ENCODE results near the gene GPR156.
A peak's percentile ranks its signal among the peaks of the same experiment; 100 is the strongest.
"Not testable (repeated sequence)": the region's sequence is repeated elsewhere in the genome, so short reads cannot be mapped to it uniquely, and the experiment has no call there.

The GPR156 gene

DNA sequence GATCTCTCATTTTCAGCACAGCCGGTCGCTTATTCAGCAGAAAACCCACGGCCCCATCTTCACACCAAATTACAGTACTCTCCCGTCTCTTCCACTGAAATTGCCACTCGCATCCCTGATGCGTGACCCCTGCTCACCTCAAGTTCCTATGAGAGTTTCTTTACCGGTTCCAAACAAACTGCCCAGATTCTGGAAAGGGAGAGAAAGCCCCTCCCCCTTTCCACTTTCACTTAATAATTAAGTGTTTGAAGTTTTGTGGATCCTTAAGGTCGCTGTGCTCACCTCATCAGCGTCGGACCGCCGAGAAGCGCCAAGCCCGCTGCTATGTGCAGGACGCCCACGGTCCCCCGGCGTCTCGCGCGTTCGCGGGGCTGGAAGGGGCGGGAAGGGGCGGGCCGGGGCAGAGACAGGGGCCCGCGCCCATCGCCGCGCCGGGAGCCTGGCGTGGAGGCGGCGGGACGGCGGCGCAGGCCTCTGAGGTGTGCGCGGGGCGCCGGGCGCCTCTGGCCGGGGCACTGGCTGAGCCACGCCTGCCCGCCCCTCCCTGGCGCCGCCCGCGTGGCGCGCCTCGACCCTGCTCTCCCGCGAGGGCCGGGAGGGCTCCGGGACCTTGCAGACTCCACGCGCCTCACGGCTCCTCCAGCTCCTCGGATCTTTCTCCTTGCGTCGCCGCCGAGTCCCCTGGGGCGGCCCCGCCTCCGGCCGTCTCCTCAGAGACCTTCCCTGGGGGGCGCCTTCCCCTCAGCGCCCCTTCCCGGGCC is at the start of gene GPR156:
GPR156 (minus strand) TSS at position 476 of the 761 bp plus-strand sequence. CDS start 41,124 bp downstream, outside the sequence.
- DNase-seq (ENCODE audit: low read depth in 2 of 2), result peak in 1 of 2 donors; percentile 1

DNA sequence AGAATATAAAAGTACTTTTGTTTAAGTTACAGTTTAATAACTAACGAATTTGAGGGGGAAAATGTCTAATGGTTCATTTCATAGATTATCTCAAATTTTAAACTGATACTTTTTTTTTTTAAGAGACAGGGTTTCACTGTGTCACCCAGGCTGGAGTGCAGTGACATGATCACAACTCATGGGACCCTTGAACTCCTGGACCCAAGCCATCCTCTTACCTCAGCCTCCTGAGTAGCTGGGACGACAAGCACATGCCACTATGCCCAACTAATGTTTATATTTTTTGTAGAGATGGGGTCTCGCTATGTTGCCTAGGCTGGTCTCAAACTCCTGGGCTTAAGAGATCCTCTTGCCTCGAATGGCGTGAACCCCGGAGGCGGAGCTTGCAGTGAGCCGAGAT is 47.6 kb upstream of the GPR156 start:
- DNase-seq (ENCODE audit: low read depth in 2 of 2), result no peak

DNA sequence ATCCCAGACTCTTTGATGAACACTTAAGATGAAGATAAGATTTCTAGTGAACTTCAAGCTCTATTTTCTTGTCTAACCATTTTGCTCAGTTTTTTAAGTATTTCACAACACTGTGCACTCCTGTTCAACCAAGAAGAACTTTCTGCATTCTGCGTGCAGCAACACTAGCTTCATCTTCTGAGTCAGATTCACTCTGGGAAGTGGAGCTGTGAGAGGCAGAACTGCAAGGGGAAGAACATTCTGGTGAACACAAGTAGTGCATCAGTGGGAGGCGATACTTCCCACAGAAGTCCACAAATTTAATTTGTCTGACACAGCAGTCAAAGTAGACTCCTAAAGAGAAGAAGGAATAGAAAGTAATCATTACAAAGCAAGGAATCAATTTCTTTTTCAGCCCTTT is 46.1 kb upstream of the GPR156 start:
- DNase-seq (ENCODE audit: low read depth in 2 of 2), result no peak

DNA sequence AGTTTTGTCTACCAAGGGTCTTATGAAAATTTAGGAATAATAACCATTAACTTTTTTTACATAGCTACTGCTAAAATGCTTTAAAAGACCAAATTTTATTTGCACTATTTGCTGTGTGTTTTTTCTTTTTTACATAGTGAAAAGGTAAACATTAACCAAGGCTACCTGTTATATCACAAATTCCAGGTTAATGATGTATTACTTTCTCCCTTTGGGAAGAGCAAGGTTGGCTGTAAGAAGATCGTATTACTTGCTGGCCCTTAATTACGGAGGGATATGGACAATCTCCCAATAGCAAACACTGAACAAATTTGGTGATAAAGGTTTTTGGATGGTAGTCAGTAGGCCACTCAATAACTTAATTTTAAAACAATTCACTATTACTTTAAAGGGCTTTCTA is 41.8 kb upstream of the GPR156 start:
- DNase-seq (ENCODE audit: low read depth in 2 of 2), result no peak

DNA sequence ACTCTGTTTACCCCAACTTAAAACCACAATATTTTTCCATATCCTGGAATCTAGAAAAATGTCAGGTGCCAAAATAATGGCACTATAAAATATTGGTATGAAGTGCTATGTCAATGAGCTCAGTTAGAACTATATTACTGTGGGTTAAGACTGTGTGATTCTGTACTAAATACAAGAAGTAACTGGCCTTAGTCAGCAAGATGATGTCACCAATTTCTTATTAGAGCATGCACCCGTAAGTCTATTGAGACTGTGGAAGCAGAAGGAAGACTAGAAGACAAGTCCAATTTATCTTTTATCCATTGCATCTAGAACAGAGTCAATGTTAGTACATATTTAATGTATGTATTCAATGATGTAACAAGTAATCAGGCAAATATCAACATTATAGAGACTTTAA is 39.2 kb upstream of the GPR156 start:
- no peak for DNase-seq (ENCODE audit: low read depth in 2 of 2)

DNA sequence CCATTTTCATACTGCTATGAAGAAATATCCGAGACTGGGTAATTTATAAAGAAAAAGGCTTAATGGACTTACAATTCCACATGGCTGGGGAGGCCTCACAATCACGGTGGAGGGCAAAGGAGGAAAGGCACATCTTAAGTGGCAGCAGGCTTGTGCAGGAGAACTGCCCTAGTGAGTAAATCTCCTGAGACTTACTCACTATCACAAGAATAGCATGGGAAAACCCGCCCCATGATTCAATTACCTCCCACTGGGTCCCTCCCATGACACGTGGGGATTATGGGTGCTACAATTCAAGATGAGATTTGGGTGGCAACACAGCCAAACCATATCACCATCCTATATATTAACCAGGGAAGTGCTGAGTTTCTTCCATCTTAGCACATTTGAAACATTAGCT is 38.7 kb upstream of the GPR156 start:
- DNase-seq (ENCODE audit: low read depth in 2 of 2), result peak in 1 of 2 donors; percentile 14

DNA sequence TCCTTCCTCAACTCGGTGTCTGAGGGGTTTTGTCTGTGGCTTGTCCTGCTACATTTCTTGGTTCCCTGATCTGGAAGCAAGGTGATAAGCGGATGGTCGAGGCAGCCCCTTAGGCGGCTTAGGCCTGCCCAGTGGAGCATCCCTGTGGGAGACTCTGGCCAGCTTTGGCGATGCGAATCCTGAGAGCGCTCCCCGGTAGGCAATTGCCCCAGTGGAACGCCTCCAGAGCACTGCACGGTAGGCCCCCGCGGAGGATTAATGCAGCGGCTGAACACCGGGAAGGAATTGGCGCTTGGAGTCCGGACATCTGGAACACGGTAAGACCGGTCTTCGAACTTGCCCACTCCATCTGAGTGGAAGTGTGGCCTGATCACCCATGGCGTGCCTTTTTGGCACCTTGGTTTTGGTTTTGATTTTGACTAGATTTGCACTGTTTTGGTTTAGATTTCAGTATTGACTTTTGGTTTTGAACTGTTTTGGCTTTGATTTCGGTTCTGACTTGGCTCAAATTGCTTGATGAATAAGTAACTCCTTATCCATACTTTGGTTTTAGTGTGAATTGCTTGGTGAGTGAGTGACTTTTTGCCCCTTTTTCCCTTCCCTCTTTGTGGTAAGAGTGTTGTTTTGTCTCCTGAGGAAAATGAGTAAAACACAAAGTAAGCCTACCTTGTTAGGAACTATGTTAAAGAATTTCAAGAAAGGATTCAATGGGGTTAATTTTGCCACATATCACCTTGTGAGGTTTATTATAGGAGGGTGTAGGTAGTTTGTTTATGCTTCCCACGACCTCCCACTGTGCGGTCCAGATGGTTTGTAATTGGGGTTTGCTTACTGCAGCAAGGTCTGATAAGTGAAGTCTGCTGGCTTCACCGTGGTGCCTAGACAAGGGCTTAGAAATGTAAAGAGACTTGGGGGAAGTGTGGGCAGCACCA is 27.1 kb upstream of the GPR156 start:
- DNase-seq (ENCODE audit: low read depth in 2 of 2), result no peak

DNA sequence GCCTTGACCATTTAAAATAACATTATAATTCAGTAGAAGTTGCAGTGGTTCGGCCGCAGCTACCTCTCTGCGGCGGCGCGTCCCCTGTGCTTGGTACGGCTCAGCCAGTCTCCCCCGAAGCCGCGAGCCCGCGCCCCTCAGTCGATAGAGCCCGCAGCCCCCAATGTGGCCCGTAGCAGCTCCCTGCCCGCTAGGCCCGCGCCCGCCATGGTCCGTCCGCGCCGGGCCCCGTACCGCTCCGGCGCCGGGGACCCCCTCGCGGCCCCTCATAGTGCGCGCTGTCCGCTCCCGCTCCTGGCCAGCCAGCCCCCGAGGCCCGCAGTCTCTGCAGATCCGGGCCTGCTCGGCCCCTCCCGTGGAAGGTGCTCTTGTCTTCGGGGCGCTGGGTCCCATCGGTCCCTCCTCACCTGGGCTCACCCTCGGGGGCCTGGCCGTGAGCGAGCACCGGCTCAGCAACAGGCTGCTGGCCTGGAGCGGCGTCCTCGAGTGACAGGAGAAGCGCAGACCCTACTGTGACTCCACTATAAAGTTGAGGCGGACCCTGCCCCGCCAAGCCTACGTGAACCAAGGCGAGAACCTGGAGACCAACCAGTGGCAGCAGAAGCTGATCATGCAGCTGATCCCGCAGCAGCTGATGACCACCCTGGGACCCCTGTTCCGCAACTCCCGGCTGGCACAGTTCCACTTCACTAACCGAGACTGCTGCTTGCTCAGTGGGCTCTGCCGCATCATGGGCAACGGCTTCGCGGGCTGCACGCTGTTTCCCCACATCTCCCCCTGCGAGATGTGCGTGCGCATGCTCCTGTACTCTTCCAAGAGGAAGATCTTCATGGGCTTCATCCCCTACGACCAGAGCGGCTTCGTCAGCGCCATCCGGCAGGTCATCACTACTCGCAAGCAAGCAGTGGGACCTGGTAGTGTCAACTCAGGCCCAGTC is 21.8 kb upstream of the GPR156 start:
- no peak for DNase-seq (ENCODE audit: low read depth in 2 of 2)

DNA sequence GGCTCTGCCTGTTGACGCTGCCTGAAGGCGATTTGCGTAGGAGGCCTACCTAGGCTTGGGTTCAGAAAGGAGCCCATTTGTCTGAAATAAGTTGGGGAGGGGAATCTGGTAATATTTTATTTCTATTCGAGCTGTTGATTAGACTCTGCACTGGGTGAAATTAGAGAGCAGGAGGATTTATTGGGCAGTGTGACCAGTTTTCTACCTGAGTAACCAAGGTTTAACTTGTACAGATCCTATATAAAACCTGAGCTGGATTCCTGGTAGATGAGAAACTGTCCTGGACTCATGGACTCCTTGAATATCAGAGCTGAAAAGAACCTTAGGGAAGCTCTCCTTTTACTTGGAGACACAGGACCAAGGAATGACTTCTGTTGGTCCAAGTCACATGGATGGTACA is 19.6 kb upstream of the GPR156 start:
- no peak for DNase-seq (ENCODE audit: low read depth in 2 of 2)

DNA sequence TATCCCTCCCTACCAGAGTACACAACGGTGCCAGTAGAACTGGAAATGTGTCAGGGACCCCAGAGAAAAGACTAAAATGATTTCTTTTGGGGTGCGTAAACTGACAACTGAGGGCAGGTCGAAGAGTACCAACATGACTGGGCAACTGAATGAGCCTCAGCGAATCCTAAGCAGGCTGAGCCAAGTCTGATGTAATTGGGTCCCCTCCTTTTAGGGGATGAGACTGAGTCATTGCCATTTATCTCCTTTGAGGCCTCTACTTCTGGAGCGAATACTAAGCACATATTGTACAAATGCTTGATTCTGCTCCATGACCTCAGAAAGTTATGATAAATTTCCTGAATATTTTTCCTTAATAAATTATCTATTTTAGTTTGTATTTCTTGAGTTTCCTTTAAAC is 17.3 kb upstream of the GPR156 start:
- DNase-seq (ENCODE audit: low read depth in 2 of 2), result no peak

DNA sequence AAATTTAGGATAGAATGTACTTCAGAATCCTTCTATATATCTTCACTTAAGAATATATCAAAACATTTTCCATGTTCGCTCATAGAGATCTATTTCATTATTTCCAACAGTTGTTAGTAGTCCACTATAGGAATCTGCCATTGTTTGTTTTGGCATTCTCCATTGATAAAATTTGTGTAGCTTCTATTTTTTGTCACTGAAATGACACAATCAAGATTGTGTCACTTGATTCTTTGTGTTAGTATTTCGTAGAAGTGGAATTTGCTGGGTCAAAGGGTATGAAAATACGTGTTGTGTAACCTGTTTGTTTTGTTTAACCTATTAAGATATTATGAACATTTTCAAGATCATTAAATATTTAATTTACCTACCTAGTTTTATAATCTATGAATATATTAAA is 15.9 kb upstream of the GPR156 start:
- no peak for DNase-seq (ENCODE audit: low read depth in 2 of 2)

DNA sequence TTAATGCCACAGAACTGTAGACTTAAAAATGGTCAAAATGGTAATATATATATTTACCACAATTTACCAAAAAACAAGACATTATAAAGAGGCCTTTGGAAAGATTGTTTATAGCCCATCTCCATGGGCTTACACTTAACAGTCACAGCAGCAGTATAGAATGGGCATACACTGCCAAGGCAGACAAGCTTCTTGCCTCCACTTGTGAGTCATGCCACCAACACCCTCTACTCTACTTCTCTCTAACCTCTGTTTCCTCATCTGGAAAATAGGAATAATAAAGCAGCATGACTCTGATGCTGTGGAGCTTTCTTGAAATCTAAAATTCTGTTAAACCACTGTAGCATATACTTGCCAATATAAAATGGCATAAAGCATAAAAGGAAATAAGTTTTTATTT is 14.4 kb upstream of the GPR156 start:
- DNase-seq (ENCODE audit: low read depth in 2 of 2), result no peak

DNA sequence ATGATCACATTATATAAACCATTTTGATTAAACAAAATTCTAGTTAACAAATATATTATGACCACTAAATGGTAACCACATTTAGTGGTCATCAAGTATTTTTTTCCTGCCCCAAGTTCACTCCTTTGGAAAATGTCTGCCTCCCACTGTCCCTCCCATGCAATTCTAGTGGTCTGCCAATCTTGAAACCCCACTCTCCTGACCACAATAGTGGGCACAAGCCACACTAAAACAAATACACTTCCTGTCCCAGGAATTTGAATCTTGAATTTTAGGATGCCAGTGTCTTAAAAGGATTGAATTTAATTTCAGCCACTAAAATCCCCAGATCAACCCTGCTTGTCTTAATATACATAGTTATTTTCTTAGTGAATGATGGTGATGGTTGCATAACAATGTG is 14.0 kb upstream of the GPR156 start:
- no peak for DNase-seq (ENCODE audit: low read depth in 2 of 2)

DNA sequence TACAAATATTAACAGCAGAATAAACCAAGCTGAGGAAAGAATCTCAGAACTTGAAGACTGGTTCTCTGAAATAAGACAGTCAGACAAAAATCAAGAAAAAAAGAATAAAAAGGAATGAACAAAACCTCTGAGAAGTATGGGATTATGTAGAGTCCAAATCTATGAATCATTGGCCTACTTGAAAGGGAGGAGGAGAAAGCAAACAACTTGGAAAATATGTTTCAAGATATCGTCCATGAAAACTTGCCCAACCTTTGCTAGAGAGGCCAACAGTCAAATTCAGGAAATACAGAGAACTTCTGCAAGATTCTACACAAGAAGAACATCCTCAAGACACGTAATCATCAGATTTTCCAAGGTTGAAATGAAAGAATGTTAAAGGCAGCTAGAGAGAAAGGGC is 6.5 kb upstream of the GPR156 start:
- not testable (repeated sequence) for DNase-seq (ENCODE audit: low read depth in 2 of 2)

DNA sequence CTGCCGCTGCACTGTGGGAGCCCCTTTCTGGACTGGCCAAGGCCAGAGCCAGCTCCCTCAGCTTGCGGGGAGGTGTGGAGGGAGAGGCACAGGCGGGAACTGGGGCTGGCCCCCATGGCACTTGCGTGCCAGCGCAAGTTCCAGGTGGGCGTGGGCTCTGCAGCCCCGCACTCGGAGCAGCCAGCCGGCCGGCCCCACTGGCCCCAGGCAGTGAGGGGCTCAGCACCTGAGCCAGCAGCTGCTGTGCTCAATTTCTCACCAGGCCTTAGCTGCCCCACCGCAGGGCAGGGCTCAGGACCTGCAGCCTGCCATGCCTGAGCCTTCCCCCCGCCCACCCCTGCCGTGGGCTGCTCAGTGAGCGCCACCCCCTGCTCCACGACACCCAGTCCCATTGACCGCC is 4.6 kb upstream of the GPR156 start:
- no peak for DNase-seq (ENCODE audit: low read depth in 2 of 2)

DNA sequence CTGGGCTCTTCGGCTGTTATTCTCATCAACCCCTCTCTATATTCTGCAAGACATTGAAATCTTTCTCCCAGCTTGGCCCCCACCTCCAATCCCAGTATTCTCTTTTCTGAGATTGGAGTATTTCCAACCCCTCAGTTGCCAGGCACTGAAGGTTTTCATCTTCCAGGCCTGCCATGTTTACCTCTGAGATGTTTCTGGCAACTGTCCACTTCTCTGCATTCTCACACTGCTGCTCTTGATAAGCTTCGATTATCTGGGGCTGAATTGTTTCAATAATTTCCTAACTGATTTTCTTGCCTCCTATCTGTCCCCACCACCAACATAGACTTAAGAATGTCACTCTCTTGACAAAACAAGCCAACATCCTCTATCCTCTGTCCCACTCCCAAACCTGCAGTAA is 1.4 kb upstream of the GPR156 start:
- no peak for DNase-seq (ENCODE audit: low read depth in 2 of 2)

DNA sequence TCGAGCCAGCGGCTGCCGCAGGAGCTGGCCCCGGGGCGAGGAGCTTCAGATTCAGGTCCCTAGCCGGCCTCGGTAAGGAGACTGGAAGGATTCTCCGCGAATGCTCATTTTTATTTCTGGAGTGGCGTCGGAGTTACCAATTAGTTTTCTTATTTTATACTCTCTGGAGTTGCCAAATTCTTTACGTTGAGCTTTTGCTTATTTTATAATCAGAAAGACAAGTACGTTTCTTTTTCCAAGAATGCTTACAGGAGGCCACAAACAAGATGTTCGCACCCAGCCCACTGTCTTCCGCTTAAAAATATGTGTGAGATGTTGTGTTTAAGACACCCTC is 453 bp upstream of the GPR156 start:
- no peak for DNase-seq (ENCODE audit: low read depth in 2 of 2)

DNA sequence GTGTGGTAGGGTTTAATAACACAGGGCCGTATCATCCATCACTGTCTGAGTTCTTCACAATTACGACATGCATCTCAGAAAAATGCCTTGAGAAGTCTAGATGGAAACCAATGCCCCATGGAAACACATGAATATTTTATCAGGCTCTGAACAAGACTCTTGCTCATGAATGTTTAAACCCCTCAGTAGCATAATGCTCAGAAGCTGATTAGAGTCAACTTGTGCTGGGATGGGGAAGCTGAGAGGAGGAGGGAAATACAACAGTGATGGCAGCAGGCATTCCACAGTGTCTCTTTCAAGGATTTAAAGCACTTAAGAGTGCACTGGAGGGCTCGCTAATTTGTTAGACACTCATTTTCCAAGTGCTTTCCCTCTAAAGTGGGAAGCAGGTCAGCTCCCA is 3.8 kb downstream of the GPR156 start:
- no peak for DNase-seq (ENCODE audit: low read depth in 2 of 2)

DNA sequence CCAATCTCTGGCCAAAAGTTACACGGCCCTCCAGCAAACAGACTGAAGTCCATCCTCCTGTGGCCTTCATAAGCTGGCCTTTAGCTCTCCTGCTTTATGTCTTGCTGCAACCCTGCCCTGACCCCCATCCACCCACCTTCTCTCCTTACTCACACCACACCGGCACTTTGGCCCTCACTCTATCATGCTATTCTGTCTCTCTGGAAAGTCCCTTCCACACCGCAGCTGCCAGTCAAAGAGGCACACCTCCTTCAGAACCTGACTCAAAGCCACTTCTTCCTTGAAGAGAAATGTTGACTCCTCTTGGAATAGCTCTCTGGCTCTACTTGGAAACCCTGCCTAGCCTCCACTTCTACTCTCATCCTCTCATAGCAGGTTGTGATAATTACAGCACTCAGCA is 4.5 kb downstream of the GPR156 start:
- no peak for DNase-seq (ENCODE audit: low read depth in 2 of 2)

DNA sequence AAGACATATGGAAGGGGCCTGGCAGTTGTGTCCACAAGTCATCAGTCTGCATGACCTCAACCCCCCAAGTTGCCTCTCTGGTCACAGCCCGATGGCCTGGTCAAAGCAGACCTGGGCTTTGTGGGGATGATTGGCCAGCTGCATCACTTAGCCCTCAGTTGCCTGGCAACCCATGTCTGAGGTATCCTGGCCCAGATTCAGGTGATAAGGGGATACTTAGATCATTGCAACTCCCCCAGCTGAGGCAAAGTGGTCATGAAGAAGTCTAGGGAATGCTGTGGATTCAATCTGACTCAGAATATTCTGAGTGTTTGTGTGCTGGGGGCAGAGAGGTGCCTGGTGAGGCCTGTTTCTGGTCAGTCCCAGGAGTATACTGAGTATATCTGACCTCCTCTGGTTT is 5.0 kb downstream of the GPR156 start:
- no peak for DNase-seq (ENCODE audit: low read depth in 2 of 2)

DNA sequence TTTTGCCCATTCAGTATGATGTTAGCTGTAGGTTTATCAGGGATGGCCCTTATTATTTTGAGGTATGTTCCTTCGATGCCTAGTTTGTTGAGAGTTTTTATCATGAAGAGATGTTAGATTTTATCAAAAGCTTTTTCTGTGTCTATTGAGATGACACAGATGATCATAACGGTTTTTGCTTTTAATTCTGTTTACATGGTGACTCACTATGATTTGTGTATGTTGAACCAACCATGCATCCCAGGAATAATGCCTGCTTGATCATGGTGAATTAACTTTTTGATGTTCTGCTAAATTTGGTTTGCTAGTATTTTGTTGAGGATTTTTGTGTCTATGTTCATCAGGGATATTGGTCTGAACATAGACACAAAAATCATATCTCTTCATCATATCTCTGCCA is 8.3 kb downstream of the GPR156 start:
- DNase-seq (ENCODE audit: low read depth in 2 of 2), result no peak

DNA sequence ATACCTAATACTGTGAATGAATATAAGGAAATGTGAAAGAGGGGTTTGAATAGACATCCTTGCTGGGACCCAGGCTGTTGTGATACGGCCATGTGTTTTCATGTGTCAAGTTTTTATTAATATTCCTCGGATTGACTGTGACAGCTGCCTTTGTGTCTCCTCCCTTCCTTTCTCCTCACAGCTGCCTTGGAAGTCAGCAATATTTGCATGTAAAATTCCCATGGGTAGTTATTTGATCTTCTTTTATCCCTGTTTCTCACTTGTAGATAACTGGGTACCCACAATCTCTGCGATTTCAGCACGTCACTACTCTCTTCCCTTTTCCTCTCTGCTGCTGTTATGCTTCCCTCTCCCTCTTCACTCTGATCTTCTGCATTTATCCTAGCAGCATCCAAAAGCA is 9.4 kb downstream of the GPR156 start:
- DNase-seq (ENCODE audit: low read depth in 2 of 2), result no peak
